T47D (cell line): Measurements from ENCODE around the gene MDH2.
"Not testable (repeated sequence)": the region's sequence is repeated elsewhere in the genome, so short reads cannot be mapped to it uniquely, and the experiment has no call there.

ENCODE experiments used
- DNase-seq, 2 experiments: peaks; one replicate each; pipeline versions ENCODE4 v3.0.0 to v3.0.0-alpha.2; 2011 to 2012; ENCODE audit warnings: low read depth in 1 of 2, low spot score in 1 of 2
- JUND ChIP-seq: IDR thresholded peaks from 2 replicates; pipeline ENCODE4 v1.6.1; 2012; ENCODE audit warnings: low read depth
- in situ Hi-C: cut with HindIII; loops from 2 replicates; pipeline ENCODE4 v1.10.0; 2016; ENCODE audit warnings: low sequenced_read_pairs, low pct_unique_long_range_greater_than_20kb

The MDH2 gene

GRCh38 chr7:76069238-76069638 is 21.3 kb downstream of the MDH2 start:
- in situ Hi-C loops: no loop called here
- no peak for TF ChIP-seq JUND
- DNase-seq: peak in 1 of 2 experiments; percentile 91

DNA sequence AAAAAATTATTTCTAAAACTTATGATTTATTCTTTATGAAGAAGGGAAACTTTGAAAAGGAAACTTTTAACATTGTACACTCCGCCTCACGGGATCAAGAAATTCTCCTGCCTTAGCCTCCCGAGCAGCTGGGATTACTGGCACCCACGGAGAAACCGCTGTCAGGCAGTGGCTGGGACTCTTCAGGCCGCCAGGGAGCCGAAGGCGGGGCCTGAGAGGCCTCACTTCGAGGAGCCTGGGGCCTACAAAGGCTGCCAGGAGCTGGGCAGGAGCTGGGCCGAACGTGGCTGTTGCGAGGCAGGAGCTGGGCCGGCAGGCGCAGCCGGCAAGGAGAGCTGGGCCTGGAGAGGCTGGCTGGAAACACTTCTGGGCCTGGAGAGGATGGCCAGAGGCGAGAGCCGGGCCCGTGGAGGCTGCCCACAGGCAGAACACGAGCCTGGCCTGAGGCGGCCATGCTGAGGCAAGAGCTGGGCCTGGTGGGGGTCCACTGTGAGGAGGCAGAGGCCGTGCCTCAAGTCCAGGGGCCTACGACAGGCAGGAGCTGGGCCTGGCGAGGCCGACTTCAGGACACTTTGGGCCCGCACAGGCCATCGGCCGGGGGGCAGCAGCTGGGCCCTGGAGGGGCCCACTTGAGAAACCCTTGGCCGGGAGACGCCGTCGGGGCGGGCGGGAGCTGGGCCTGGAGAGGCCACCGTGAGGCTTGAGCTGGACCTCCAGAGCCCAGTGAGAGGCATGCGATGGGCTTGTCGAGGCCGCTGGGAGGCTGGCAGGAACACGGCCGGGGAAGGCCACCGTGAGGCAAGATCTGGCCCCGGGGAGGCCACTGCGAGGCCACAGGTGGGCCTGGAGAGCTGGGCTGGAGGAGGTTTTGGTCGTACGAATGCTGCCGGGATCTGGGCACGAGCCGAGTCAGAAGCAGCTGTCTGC is 23.7 kb downstream of the MDH2 start:
- no peak for DNase-seq
- no peak for TF ChIP-seq JUND
- in situ Hi-C loops: no loop called here

GRCh38 chr7:76072243-76073148 is 24.6 kb downstream of the MDH2 start:
- DNase-seq: no peak
- TF ChIP-seq JUND: no peak
- in situ Hi-C loops: no loop called here

- no peak for DNase-seq
- in situ Hi-C loops: no loop called here
- no peak for TF ChIP-seq JUND
Measured at GRCh38 chr7:76073335-76073990, 25.6 kb downstream of the MDH2 start.

- DNase-seq: no peak
- no peak for TF ChIP-seq JUND
- in situ Hi-C loops: no loop called here
Measured at GRCh38 chr7:76074306-76074971, 26.5 kb downstream of the MDH2 start.

DNA sequence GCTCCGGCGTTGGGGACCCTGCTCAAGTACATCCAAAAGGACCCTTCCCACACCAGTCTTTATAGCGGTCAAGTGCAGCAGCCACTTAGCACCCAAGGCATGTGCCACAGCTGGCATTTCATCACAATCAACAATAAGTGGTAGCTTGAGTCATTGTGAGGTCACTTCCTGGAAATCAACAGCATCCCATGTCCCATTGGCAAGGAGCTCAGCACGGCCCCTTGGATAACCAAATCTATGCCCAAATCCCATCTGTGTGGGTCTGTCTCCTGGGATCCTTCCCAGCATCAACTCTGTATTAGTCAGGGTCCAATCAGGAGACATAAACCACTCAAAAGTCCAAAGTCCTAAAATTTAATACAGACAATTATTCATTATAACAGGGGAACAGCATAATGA is 27.1 kb downstream of the MDH2 start:
- no peak for TF ChIP-seq JUND
- in situ Hi-C loops: no loop called here
- no peak for DNase-seq

DNA sequence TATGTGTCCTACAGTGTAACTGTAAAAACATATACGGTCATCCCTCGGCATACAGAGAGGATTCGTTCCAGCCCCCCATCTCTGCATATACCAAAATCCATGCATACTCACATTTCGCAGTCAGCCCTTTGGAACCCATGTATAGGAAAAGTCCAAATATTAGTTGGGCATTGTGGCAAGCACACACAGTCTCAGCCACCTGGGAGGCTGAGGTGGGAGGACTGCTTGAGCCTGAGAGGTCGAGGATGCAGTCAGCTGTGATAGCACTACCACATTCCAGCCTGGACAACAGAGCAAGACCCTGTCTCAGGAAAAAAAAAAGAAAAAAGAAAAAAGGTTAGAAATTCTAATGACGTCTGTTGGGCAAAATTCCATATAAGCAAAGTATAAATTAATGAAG is 29.1 kb downstream of the MDH2 start:
- in situ Hi-C loops: no loop called here
- no peak for TF ChIP-seq JUND

DNA sequence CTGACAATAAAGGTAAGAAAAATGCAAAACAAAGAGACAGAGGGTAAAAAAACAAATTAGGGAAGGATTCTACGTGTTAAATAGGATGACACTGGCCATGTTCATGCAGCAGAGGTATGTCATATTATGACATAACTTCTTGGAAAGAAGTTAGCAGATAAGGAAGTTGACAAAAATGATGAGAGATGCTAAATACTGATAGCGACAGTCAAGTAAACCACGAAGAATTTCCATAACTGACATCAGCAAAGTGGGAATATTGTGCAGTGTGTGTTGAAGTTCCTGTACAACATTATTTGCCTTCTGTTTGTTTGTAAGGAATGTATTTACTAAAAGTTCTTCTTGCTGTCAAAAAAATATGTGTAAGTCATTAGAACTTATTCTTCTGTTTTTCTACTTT is 29.5 kb downstream of the MDH2 start:
- in situ Hi-C loops: no loop called here
- DNase-seq: no peak
- TF ChIP-seq JUND: no peak

More for the DNA sequence above, 29.1 kb downstream of the MDH2 start:
- no peak for DNase-seq

DNA sequence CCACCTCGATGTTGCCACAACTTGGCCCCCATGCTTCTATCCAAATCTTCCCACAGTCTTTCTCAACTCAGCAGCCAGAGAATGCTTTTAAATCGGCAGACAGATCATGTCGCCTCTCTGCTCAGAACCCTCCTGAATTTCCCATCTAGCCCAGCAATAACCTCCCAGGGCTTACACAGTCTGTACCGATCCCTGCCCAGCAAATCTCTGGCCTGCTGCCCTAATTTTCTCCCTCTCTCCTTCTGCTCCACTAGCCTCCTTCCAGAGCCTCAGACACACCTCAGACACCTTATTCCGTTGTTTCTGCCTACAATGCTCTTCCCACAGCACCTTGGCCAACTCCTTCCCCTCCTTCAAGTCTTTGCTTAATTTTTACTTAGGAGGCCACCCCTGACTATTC is 32.3 kb downstream of the MDH2 start:
- in situ Hi-C loops: no loop called here
- no peak for TF ChIP-seq JUND
- DNase-seq: no peak

- DNase-seq, in situ Hi-C loops: not testable (repeated sequence)
Measured at GRCh38 chr7:76084115-76084514, 36.2 kb downstream of the MDH2 start.

- in situ Hi-C loops: no loop called here
- DNase-seq: no peak
- TF ChIP-seq JUND: no peak
Measured at GRCh38 chr7:76086070-76086469, 38.2 kb downstream of the MDH2 start.

GRCh38 chr7:76087362-76087791 is 39.5 kb downstream of the MDH2 start:
- not testable (repeated sequence) for DNase-seq

More at GRCh38 chr7:76087362-76087791, 39.5 kb downstream of the MDH2 start:
- in situ Hi-C loops: not testable (repeated sequence)
